WTC11 (cell line): Measurements from ENCODE around the gene BTBD10. TPM values are rescaled to one million over a fixed set of nuclear protein-coding genes. Genes with fewer than 3 reads are reported as not detected.

Experiments
- ATAC-seq: fragments of 200-7000 bp; cut with Tn5 transposase; 2 replicates; pipeline ENCODE4 v1.10.0; 2021; ENCODE audit warnings: mild to moderate bottlenecking, moderate library complexity
- CTCF ChIA-PET: fragments of 300-600 bp; sonication (Branson Sonifier 250); formaldehyde crosslinking; loops from one replicate; lab custom pipeline; 2021; ENCODE audit warnings: antibody characterized with exemption; lab: Charles Lee
- POLR2A ChIA-PET: fragments of 350-600 bp; sonication (Branson Sonifier 250); formaldehyde crosslinking; loops from one replicate; lab custom pipeline; 2021; ENCODE audit warnings: antibody characterized with exemption; lab: Charles Lee
- DNase-seq: peaks from one replicate; pipeline ENCODE4 v3.0.0; 2021; ENCODE audit warnings: low spot score
- H3K27ac Mint-ChIP-seq: 2 replicates; pipeline ENCODE4 v1.8.0; 2021; ENCODE audit warnings: mixed read lengths
- H3K27me3 Mint-ChIP-seq: 2 replicates; pipeline ENCODE4 v1.8.0; 2021; ENCODE audit warnings: low read depth, mild to moderate bottlenecking, moderate library complexity, mixed read lengths
- H3K36me3 Mint-ChIP-seq: 2 replicates; pipeline ENCODE4 v1.8.0; 2021; ENCODE audit warnings: mixed read lengths
- H3K4me1 Mint-ChIP-seq: 2 replicates; pipeline ENCODE4 v1.8.0; 2022; ENCODE audit warnings: mixed read lengths
- H3K4me3 Mint-ChIP-seq: 2 replicates; pipeline ENCODE4 v1.8.0; 2021; ENCODE audit warnings: mild to moderate bottlenecking, moderate library complexity, mixed read lengths
- H3K9me3 Mint-ChIP-seq: 2 replicates; pipeline ENCODE4 v1.8.0; 2021; ENCODE audit warnings: mixed read lengths
- AR ChIP-seq: fragments of 250-450 bp; sonication (Bioruptor Pico); IDR thresholded peaks from 2 replicates; pipeline ENCODE4 v1.9.0; 2021; ENCODE audit warnings: mild to moderate bottlenecking
- ARID4B ChIP-seq: sonication (generic); formaldehyde crosslinking; IDR thresholded peaks from 2 replicates; pipeline ENCODE4 v1.8.0; 2023; ENCODE audit warnings: missing genetic modification reagents, mild to moderate bottlenecking, borderline replicate concordance
- ATF2 ChIP-seq: sonication (generic); formaldehyde crosslinking; IDR thresholded peaks from 2 replicates; pipeline ENCODE4 v1.8.1; 2022; ENCODE audit warnings: low read depth, missing genetic modification reagents, borderline replicate concordance
- CBFB ChIP-seq: sonication (generic); formaldehyde crosslinking; IDR thresholded peaks from 2 replicates; pipeline ENCODE4 v1.8.1; 2022; ENCODE audit warnings: mild to moderate bottlenecking, low read depth, missing genetic modification reagents
- CREB1 ChIP-seq: sonication (generic); formaldehyde crosslinking; IDR thresholded peaks from 2 replicates; pipeline ENCODE4 v1.8.0; 2023; ENCODE audit warnings: mild to moderate bottlenecking, missing genetic modification reagents
- ELF4 ChIP-seq: sonication (generic); formaldehyde crosslinking; IDR thresholded peaks from 2 replicates; pipeline ENCODE4 v1.8.1; 2022; ENCODE audit warnings: low read depth, mild to moderate bottlenecking, moderate library complexity, missing genetic modification reagents
- EMX1 ChIP-seq: fragments of 250-450 bp; sonication (Bioruptor Pico); IDR thresholded peaks from 2 replicates; pipeline ENCODE4 v1.8.0; 2021; ENCODE audit warnings: mild to moderate bottlenecking
- ETV6 ChIP-seq: sonication (generic); formaldehyde crosslinking; IDR thresholded peaks from 2 replicates; pipeline ENCODE4 v1.8.1; 2022; ENCODE audit warnings: mild to moderate bottlenecking, missing genetic modification reagents
- FOXK1 ChIP-seq: sonication (generic); formaldehyde crosslinking; IDR thresholded peaks from 2 replicates; pipeline ENCODE4 v1.8.0; 2022; ENCODE audit warnings: mild to moderate bottlenecking, moderate library complexity, missing genetic modification reagents
- FOXP4 ChIP-seq: sonication (generic); formaldehyde crosslinking; IDR thresholded peaks from 2 replicates; pipeline ENCODE4 v1.8.0; 2022; ENCODE audit warnings: mild to moderate bottlenecking, missing genetic modification reagents
- HMGXB4 ChIP-seq: sonication (generic); formaldehyde crosslinking; IDR thresholded peaks from 2 replicates; pipeline ENCODE4 v1.8.1; 2023; ENCODE audit warnings: mild to moderate bottlenecking, moderate library complexity, missing genetic modification reagents
- KAT7 ChIP-seq: sonication (generic); formaldehyde crosslinking; IDR thresholded peaks from 2 replicates; pipeline ENCODE4 v1.8.1; 2023; ENCODE audit warnings: missing genetic modification reagents, mild to moderate bottlenecking, borderline replicate concordance
- NR1H2 ChIP-seq: sonication (generic); formaldehyde crosslinking; IDR thresholded peaks from 2 replicates; pipeline ENCODE4 v1.9.0; 2021; ENCODE audit warnings: mild to moderate bottlenecking, moderate library complexity, missing genetic modification reagents
- OVOL2 ChIP-seq: fragments of 250-450 bp; sonication (Bioruptor Pico); IDR thresholded peaks from 2 replicates; pipeline ENCODE4 v1.9.0; 2021; ENCODE audit warnings: mild to moderate bottlenecking, borderline replicate concordance
- RORB ChIP-seq: fragments of 250-450 bp; sonication (Bioruptor Pico); IDR thresholded peaks from 2 replicates; pipeline ENCODE4 v1.9.0; 2021; ENCODE audit warnings: mild to moderate bottlenecking
- SMAD3 ChIP-seq: sonication (generic); formaldehyde crosslinking; IDR thresholded peaks from 2 replicates; pipeline ENCODE4 v1.8.0; 2022; ENCODE audit warnings: missing genetic modification reagents, mild to moderate bottlenecking, borderline replicate concordance
- SOX15 ChIP-seq: fragments of 250-450 bp; sonication (Bioruptor Pico); IDR thresholded peaks from 2 replicates; pipeline ENCODE4 v1.9.0; 2021; ENCODE audit warnings: mild to moderate bottlenecking
- SP1 ChIP-seq: sonication (generic); formaldehyde crosslinking; conservative IDR thresholded peaks from 2 replicates; pipeline ENCODE4 v1.8.1; 2022; ENCODE audit warnings: missing genetic modification reagents
- TCF7 ChIP-seq: sonication (generic); formaldehyde crosslinking; IDR thresholded peaks from 2 replicates; pipeline ENCODE4 v1.8.0; 2022; ENCODE audit warnings: mild to moderate bottlenecking, low read depth, missing genetic modification reagents, moderate library complexity
- ZNF138 ChIP-seq: sonication (generic); formaldehyde crosslinking; conservative IDR thresholded peaks from 2 replicates; pipeline ENCODE4 v1.8.1; 2022; ENCODE audit warnings: mild to moderate bottlenecking, moderate library complexity, missing genetic modification reagents
- ZNF263 ChIP-seq: sonication (generic); formaldehyde crosslinking; IDR thresholded peaks from 2 replicates; pipeline ENCODE4 v1.8.1; 2022; ENCODE audit warnings: low read depth, mild to moderate bottlenecking, moderate library complexity, missing genetic modification reagents
- ZNF416 ChIP-seq: fragments of 250-450 bp; sonication (Bioruptor Pico); IDR thresholded peaks from 2 replicates; pipeline ENCODE4 v1.9.0; 2021; ENCODE audit warnings: mild to moderate bottlenecking, inconsistent platforms
- ZNF671 ChIP-seq: fragments of 250-450 bp; sonication (Bioruptor Pico); IDR thresholded peaks from 2 replicates; pipeline ENCODE4 v1.8.0; 2021; ENCODE audit warnings: mild to moderate bottlenecking
- ZSCAN18 ChIP-seq: fragments of 250-450 bp; sonication (Bioruptor Pico); IDR thresholded peaks from 2 replicates; pipeline ENCODE4 v2.1.2; 2022; ENCODE audit warnings: mild to moderate bottlenecking, moderate library complexity
- total RNA-seq: library from RNA; stranded (reverse); gene quantifications from 3 replicates; pipeline ENCODE4 v1.2.3, GENCODE V29; 2021

Gene BTBD10
- total RNA-seq, 1 experiment from 2014 or later, result 19.4 TPM

GRCh38 chr11:13503393-13503792 lies 40.4 kb upstream of the BTBD10 start:
- ATAC-seq (no peak), DNase-seq (no peak)
- H3K9me3 Mint-ChIP-seq, result peaks cover 2% of the 10 kb centered on the region; the same call in 1 of the 2 replicates
- H3K27me3 Mint-ChIP-seq, result no peaks in the 10 kb centered on the region
- POLR2A ChIA-PET, result no interaction called here
- no peak overlapping the region for H3K27ac Mint-ChIP-seq
- CTCF ChIA-PET, result interaction anchor here (3.2 kb wide), 1 partner anchor 16 kb away, joined by 14 read pairs; no protein-coding TSS in a partner anchor
- no peaks in the 10 kb centered on the region for H3K4me1 Mint-ChIP-seq
- no peak for TF ChIP-seq FOXK1 (CRISPR knock-in tag)
- TF ChIP-seq AR (CRISPR knock-in tag), result no peak
- TF ChIP-seq CREB1, result no peak
- TF ChIP-seq ETV6 (CRISPR knock-in tag), result no peak
- TF ChIP-seq TCF7 (CRISPR knock-in tag), result no peak
- TF ChIP-seq EMX1 (CRISPR knock-in tag), result no peak
- no peak for TF ChIP-seq ZNF138 (CRISPR knock-in tag)
- no peak for TF ChIP-seq ARID4B (CRISPR knock-in tag)
- TF ChIP-seq HMGXB4 (CRISPR knock-in tag), result no peak
- no peak for TF ChIP-seq ZNF671 (CRISPR knock-in tag)
- TF ChIP-seq ELF4 (CRISPR knock-in tag), result no peak
- TF ChIP-seq ZNF263 (CRISPR knock-in tag), result no peak
- no peak for TF ChIP-seq NR1H2 (CRISPR knock-in tag)
- no peak for TF ChIP-seq SP1 (CRISPR knock-in tag)
- no peak for TF ChIP-seq CBFB (CRISPR knock-in tag)
- H3K4me3 Mint-ChIP-seq, result no peak overlapping the region
- no peaks in the 10 kb centered on the region for H3K36me3 Mint-ChIP-seq

- Mint-ChIP-seq H3K4me3 (no peak overlapping the region), H3K27ac (no peak overlapping the region), H3K9me3 (peaks cover 5% of the 10 kb centered on the region; the same call in 1 of the 2 replicates), H3K27me3 (peaks cover 2% of the 10 kb centered on the region; the same call in 1 of the 2 replicates), H3K4me1 (no peaks in the 10 kb centered on the region), H3K36me3 (no peaks in the 10 kb centered on the region)
- ChIA-PET CTCF (interaction anchor here (3.2 kb wide), 1 partner anchor 15 kb away, joined by 14 read pairs; no protein-coding TSS in a partner anchor), POLR2A (no interaction called here)
- DNase-seq, result no peak
- no peak for ATAC-seq
- TF ChIP-seq OVOL2 (CRISPR knock-in tag) (no peak), ZNF416 (CRISPR knock-in tag) (no peak), SMAD3 (CRISPR knock-in tag) (no peak), FOXP4 (no peak), KAT7 (no peak), RORB (CRISPR knock-in tag) (no peak), SOX15 (no peak), ATF2 (CRISPR knock-in tag) (no peak), ZSCAN18 (CRISPR knock-in tag) (no peak)
These were observed 39.5 kb upstream of the BTBD10 start for GRCh38 chr11:13502492-13502891.
